A549 (cell line): Measurements from ENCODE around the gene GCNT2.

Source experiments
- CEBPB ChIP-seq, 2 experiments: fragments of >200 bp in 1 of 2; sonication (Bioruptor Twin) in 1 of 2; formaldehyde crosslinking in 1 of 2; IDR thresholded peaks; 2 replicates each; pipeline ENCODE4 v1.6.1; 2012 to 2016
- CTCF ChIP-seq: fragments of >200 bp; sonication (Bioruptor Twin); formaldehyde crosslinking; IDR thresholded peaks from 3 replicates; pipeline ENCODE4 v1.5.1; 2016
- EHMT2 ChIP-seq: fragments of 200-600 bp; sonication (generic); IDR thresholded peaks from 2 replicates; pipeline ENCODE4 v1.6.1; 2016; ENCODE audit warnings: antibody characterized with exemption, low read depth, mild to moderate bottlenecking, moderate library complexity
- MYC ChIP-seq: IDR thresholded peaks from 2 replicates; pipeline ENCODE4 v1.6.1; 2012; ENCODE audit warnings: mild to moderate bottlenecking, inconsistent platforms, low read length, improper control_type of control experiment, borderline replicate concordance
- USF2 ChIP-seq: fragments of 450-650 bp; IDR thresholded peaks from 2 replicates; pipeline ENCODE4 v1.6.1; 2014; ENCODE audit warnings: antibody characterized with exemption

GRCh38 chr6:10522929-10523573 lies 1.9 kb downstream of the GCNT2 start:
- TF ChIP-seq CEBPB (IDR thresholded peaks at IDR 0.05) (no peak), CTCF (no peak), USF2 (no peak), EHMT2 (no peak), MYC (no peak)
